GM15510 (cell line): ENCODE results near the gene NEURL1B.

Experiments
- POLR2A ChIP-seq: IDR thresholded peaks from 3 replicates; pipeline ENCODE4 v1.6.1; 2011; ENCODE audit warnings: borderline replicate concordance; ENCODE audit not compliant: insufficient read length; ENCODE audit errors: extremely low read depth

Gene NEURL1B

GRCh38 chr5:172699999-172700364, 58.9 kb downstream of the NEURL1B start:
- no peak for TF ChIP-seq POLR2A

DNA sequence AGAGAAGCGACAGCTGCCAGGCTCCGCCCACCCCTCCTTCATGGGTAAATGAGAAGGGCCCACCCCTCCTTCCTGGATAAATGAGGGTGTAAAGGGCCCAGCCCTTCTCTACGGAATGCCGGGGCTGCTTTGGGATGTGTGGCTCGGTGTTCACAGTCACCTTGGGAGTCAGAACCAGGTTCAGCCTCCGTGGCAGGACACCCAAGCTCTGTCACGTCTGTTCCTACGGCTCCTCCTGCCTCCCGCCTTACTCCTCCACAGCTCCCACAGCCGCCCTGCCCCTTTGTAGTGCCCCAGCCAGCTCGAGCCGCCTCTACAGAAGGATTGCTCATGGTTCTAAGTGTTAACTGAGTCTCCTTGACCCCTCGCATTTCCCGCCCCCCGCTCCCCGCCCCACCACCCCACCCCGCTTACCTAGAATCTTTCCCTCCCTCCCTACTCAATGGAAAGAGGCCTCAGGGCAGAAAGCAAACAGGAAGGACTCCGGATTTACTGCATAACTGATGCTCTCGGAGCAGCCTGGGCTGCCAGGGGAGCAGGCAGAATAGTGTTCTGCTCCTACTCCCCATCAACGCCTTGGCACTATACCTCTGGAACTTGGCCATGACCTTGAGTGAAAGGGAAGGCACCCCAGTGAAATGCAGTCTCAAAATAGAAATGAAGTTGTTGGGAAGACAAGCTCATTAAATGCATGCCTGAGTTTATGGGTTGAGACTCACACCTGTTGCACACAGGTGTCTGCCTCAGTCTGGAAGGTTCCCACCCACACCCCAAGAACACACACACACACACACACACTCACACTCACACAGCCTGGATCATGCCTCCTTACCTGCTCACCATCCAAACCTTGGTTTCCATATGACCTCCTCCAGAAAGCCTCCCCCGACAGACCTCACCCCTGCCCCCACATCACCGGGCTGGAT, 59.6 kb downstream of the NEURL1B start:
- no peak for TF ChIP-seq POLR2A

- TF ChIP-seq POLR2A, result no peak
Observed at GRCh38 chr5:172701291-172701656, 60.2 kb downstream of the NEURL1B start.

- TF ChIP-seq POLR2A, result no peak
Observed at GRCh38 chr5:172703952-172704351, 62.9 kb downstream of the NEURL1B start.

GRCh38 chr5:172705576-172706084, 64.6 kb downstream of the NEURL1B start:
- TF ChIP-seq POLR2A, result no peak

DNA sequence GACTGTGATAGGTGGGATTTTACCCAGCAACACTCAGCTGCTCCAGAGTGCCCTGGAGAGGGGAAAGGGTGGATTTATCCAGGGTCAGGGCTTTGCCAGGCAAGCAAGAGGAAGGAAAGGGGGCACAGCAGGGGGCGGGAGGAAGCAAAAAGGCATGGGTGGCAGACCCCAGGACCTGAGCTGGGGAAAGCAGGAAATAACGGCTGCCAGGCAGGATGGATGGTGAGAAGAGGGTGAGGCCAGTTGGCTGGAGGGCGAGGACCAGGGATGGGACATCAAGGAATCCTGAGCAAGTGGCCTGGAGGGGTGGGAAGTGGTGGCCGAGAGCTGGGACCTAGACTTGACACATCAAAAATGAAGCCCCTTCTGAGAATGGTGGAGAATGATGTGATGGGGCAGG, 65.7 kb downstream of the NEURL1B start:
- TF ChIP-seq POLR2A, result no peak

- no peak for TF ChIP-seq POLR2A
Observed at GRCh38 chr5:172707285-172708182, 66.5 kb downstream of the NEURL1B start.

DNA sequence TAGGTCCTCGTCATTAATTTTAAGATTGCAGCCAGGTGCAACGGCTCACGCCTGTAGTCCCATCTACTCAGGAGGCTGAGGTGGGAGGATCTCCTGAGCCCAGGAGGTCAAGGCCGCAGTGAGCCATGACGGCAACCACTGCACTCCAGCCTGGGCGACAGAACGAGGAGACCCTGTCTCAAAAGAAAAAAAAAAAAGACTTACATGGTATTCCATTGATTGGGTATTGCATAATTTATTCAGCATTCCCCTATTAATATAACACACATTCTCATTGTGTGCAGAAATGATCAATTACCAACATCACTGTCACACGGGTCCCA, 67.1 kb downstream of the NEURL1B start:
- TF ChIP-seq POLR2A, result no peak

DNA sequence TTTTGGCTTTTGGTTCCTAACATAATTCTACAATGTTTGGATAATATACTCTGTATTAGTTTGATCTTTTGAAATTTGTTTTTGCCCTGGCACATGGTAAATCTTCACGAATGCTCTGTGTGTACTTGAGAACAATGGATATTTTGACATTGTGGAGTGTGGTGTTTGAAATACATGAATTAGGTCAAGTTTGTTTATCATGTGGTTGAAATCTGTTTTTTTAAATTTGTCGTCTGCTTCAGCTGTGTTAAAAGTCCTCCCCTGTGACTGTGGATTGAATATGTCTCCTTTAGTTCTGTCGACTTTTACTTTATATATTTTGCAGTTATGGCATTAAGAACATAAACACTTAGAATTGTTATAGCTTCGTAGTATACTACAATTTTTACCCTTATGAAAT, 69.6 kb downstream of the NEURL1B start:
- TF ChIP-seq POLR2A, result no peak

DNA sequence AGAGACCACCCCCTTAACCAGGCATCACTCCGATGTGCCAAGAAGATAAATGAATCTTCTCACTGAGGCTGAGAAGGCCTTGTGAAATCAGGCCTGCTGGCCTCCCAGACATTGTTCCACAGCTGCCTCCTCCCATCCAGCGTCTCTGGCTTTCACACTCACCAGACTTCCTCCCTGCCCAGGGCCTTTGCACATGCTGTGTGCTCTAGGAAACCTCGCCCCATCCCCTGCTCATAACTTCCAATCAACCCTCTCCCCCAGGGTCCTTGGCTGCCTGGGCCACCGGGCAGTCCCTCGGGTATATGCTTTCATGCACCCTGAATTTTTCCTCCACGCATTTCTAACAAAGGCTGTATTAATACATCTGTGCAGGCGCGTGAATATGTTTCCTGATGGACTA, 71.5 kb downstream of the NEURL1B start:
- TF ChIP-seq POLR2A, result no peak

- TF ChIP-seq POLR2A, result no peak
Observed at GRCh38 chr5:172713113-172713808, 72.2 kb downstream of the NEURL1B start.

GRCh38 chr5:172713809-172714490, 72.9 kb downstream of the NEURL1B start:
- TF ChIP-seq POLR2A, result no peak

DNA sequence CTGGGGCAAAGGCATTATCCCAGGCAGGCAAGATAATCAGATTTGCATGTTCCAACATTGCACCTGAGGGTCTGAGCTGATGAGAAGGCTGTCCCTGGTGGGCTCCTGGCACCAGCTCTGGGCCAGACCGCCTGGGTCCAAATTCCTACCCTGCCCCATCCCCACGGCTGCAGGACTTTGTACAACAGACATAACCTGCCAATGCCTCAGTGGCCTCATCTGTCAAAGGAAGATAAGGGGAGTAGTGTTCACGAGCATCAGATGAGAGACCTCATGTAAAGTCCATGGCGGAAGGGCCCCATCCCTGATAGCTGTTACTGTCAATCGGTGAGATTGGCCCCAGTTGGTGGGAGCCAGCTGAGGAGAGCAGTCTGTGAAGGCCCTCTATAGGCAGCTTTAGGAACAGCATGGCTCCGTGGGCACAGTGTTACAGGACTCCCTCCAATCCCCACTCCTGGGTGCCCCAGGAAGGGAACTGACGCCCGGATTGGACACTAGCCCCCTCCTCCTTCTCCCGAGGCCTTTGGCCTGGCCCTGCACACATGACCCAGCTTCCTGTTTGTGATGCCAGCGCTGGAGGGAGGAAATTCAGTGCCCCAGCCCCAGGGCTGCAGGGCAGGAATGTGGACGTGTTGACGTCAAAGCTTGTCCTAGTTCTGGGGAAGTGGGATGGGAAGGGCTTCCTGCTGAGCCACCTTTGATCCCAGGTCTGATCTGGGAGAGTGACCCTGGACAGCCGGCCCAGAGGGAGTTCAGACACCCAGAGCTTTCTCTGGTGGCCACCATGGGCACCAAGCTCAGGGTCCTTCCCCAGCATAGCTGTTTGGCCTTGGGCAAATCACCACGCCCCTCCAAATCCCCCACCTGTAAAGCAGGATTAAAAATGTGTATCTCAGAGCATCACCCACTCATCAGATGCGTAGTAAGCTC, 73.7 kb downstream of the NEURL1B start:
- TF ChIP-seq POLR2A, result no peak

DNA sequence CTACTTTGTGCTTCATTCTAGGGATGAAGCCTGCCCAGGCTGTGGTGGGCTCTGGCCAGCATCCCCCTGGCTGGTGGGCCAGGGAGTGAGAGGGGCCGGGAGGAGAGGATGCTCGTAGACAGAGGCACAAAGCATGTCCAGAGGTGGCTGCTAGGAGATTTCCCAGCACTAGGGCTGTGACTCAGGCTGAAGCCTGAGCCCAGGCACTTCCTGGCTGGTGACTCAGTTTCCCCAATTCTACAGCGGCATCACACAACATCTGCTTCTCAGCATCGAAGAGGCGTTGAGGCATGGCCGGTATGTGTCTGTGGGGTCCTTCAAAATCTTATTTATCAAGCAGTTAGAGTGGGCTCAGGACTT, 74.3 kb downstream of the NEURL1B start:
- no peak for TF ChIP-seq POLR2A

- TF ChIP-seq POLR2A, result no peak
Observed at GRCh38 chr5:172715931-172716682, 75.0 kb downstream of the NEURL1B start.
